ENCODE data around the gene C5AR1.

Gene C5AR1

DNA sequence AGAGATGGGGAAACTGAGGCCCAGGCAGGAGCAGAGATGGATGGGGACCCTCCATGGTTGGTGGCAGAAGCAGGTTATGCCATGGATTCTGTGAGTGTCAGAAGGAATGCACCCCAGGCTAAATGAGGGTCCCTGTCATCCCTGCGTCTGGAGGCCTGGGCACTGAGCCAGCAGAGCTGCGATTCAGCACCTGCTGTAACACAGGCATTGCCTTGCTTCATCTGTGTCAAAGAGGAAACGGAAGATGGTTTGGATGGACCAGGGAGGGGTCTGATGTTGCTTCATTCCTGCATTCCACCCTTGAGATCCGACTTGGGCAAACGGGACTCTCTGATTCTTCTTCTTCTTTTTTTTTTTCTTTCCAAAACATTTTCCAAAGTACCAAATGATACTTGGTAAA lies 1.2 kb downstream of the C5AR1 start (continued):
- TF ChIP-seq, protein P1, sequence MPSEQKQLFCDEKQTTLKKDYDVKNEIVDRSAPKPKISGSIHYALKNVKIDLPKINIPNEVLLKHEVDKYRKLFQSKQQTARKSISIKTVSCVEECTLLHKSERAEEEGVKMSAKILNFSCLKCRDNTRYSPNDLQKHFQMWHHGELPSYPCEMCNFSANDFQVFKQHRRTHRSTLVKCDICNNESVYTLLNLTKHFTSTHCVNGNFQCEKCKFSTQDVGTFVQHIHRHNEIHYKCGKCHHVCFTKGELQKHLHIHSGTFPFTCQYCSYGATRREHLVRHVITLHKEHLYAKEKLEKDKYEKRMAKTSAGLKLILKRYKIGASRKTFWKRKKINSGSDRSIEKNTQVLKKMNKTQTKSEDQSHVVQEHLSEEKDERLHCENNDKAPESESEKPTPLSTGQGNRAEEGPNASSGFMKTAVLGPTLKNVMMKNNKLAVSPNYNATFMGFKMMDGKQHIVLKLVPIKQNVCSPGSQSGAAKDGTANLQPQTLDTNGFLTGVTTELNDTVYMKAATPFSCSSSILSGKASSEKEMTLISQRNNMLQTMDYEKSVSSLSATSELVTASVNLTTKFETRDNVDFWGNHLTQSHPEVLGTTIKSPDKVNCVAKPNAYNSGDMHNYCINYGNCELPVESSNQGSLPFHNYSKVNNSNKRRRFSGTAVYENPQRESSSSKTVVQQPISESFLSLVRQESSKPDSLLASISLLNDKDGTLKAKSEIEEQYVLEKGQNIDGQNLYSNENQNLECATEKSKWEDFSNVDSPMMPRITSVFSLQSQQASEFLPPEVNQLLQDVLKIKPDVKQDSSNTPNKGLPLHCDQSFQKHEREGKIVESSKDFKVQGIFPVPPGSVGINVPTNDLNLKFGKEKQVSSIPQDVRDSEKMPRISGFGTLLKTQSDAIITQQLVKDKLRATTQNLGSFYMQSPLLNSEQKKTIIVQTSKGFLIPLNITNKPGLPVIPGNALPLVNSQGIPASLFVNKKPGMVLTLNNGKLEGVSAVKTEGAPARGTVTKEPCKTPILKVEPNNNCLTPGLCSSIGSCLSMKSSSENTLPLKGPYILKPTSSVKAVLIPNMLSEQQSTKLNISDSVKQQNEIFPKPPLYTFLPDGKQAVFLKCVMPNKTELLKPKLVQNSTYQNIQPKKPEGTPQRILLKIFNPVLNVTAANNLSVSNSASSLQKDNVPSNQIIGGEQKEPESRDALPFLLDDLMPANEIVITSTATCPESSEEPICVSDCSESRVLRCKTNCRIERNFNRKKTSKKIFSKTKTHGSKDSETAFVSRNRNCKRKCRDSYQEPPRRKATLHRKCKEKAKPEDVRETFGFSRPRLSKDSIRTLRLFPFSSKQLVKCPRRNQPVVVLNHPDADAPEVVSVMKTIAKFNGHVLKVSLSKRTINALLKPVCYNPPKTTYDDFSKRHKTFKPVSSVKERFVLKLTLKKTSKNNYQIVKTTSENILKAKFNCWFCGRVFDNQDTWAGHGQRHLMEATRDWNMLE (tag by site-specific recombination; conservative IDR thresholded peaks at IDR 0.05; ENCODE audit: low read depth), result peak; percentile 73
- TF ChIP-seq ZNF514 (tag by site-specific recombination; IDR thresholded peaks at IDR 0.05) (no peak), SP2 (tag by site-specific recombination; IDR thresholded peaks at IDR 0.05) (no peak), ZNF660 (tag by site-specific recombination; IDR thresholded peaks at IDR 0.05) (peak; percentile 65; the same call in 1 of the 2 replicates), ZNF335 (tag by site-specific recombination; conservative IDR thresholded peaks at IDR 0.05) (peak; percentile 71; the same call in 1 of the 2 replicates), ZBTB21 (tag by site-specific recombination; IDR thresholded peaks at IDR 0.05) (peak; percentile 61; the same call in 1 of the 2 replicates), ZBTB20 (tag by site-specific recombination; IDR thresholded peaks at IDR 0.05) (0 out of 2 replicates have a peak, but pooled peaks have one; percentile 20), ZNF530 (tag by site-specific recombination; IDR thresholded peaks at IDR 0.05; ENCODE audit: low read depth) (no peak), ZNF10 (tag by site-specific recombination; IDR thresholded peaks at IDR 0.05) (peak; percentile 78), ZNF23 (tag by site-specific recombination; IDR thresholded peaks at IDR 0.05; ENCODE audit: borderline replicate concordance) (no peak), ZBTB48 (tag by site-specific recombination; IDR thresholded peaks at IDR 0.05) (peak; percentile 54; the same call in 1 of the 2 replicates)
- TF ChIP-seq, protein P2, sequence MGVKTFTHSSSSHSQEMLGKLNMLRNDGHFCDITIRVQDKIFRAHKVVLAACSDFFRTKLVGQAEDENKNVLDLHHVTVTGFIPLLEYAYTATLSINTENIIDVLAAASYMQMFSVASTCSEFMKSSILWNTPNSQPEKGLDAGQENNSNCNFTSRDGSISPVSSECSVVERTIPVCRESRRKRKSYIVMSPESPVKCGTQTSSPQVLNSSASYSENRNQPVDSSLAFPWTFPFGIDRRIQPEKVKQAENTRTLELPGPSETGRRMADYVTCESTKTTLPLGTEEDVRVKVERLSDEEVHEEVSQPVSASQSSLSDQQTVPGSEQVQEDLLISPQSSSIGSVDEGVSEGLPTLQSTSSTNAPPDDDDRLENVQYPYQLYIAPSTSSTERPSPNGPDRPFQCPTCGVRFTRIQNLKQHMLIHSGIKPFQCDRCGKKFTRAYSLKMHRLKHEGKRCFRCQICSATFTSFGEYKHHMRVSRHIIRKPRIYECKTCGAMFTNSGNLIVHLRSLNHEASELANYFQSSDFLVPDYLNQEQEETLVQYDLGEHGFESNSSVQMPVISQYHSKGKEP (tag by site-specific recombination; IDR thresholded peaks at IDR 0.05), result peak; percentile 26; the same call in 1 of the 2 replicates
- TF ChIP-seq, protein P3, sequence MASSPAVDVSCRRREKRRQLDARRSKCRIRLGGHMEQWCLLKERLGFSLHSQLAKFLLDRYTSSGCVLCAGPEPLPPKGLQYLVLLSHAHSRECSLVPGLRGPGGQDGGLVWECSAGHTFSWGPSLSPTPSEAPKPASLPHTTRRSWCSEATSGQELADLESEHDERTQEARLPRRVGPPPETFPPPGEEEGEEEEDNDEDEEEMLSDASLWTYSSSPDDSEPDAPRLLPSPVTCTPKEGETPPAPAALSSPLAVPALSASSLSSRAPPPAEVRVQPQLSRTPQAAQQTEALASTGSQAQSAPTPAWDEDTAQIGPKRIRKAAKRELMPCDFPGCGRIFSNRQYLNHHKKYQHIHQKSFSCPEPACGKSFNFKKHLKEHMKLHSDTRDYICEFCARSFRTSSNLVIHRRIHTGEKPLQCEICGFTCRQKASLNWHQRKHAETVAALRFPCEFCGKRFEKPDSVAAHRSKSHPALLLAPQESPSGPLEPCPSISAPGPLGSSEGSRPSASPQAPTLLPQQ (tag by site-specific recombination; IDR thresholded peaks at IDR 0.05), result peak; percentile 81
- TF ChIP-seq, protein P4, sequence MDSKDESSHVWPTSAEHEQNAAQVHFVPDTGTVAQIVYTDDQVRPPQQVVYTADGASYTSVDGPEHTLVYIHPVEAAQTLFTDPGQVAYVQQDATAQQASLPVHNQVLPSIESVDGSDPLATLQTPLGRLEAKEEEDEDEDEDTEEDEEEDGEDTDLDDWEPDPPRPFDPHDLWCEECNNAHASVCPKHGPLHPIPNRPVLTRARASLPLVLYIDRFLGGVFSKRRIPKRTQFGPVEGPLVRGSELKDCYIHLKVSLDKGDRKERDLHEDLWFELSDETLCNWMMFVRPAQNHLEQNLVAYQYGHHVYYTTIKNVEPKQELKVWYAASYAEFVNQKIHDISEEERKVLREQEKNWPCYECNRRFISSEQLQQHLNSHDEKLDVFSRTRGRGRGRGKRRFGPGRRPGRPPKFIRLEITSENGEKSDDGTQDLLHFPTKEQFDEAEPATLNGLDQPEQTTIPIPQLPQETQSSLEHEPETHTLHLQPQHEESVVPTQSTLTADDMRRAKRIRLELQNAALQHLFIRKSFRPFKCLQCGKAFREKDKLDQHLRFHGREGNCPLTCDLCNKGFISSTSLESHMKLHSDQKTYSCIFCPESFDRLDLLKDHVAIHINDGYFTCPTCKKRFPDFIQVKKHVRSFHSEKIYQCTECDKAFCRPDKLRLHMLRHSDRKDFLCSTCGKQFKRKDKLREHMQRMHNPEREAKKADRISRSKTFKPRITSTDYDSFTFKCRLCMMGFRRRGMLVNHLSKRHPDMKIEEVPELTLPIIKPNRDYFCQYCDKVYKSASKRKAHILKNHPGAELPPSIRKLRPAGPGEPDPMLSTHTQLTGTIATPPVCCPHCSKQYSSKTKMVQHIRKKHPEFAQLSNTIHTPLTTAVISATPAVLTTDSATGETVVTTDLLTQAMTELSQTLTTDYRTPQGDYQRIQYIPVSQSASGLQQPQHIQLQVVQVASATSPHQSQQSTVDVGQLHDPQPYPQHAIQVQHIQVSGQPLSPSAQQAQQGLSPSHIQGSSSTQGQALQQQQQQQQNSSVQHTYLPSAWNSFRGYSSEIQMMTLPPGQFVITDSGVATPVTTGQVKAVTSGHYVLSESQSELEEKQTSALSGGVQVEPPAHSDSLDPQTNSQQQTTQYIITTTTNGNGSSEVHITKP (tag by site-specific recombination; IDR thresholded peaks at IDR 0.05), result 0 out of 2 replicates have a peak, but pooled peaks have one; percentile 22
- TF ChIP-seq, protein P5, sequence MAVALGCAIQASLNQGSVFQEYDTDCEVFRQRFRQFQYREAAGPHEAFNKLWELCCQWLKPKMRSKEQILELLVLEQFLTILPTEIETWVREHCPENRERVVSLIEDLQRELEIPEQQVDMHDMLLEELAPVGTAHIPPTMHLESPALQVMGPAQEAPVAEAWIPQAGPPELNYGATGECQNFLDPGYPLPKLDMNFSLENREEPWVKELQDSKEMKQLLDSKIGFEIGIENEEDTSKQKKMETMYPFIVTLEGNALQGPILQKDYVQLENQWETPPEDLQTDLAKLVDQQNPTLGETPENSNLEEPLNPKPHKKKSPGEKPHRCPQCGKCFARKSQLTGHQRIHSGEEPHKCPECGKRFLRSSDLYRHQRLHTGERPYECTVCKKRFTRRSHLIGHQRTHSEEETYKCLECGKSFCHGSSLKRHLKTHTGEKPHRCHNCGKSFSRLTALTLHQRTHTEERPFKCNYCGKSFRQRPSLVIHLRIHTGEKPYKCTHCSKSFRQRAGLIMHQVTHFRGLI (tag by site-specific recombination; IDR thresholded peaks at IDR 0.05), result no peak; the same call in 1 of the 2 replicates
